NAMALWA (cell line): ENCODE data around the gene SLC17A8.
"Not testable (repeated sequence)": the region's sequence is repeated elsewhere in the genome, so short reads cannot be mapped to it uniquely, and the experiment has no call there.

Source experiments
- DNase-seq: peaks from one replicate; pipeline ENCODE4 v3.0.0-alpha.2; 2015; ENCODE audit warnings: low spot score

Gene SLC17A8

GRCh38 chr12:100427078-100427477, 70.2 kb downstream of the SLC17A8 start:
- DNase-seq, result no peak

- DNase-seq, result not testable (repeated sequence)
These were observed 73.4 kb downstream of the SLC17A8 start for GRCh38 chr12:100430251-100430650.

GRCh38 chr12:100433701-100434100, 76.8 kb downstream of the SLC17A8 start:
- DNase-seq, result no peak

DNA sequence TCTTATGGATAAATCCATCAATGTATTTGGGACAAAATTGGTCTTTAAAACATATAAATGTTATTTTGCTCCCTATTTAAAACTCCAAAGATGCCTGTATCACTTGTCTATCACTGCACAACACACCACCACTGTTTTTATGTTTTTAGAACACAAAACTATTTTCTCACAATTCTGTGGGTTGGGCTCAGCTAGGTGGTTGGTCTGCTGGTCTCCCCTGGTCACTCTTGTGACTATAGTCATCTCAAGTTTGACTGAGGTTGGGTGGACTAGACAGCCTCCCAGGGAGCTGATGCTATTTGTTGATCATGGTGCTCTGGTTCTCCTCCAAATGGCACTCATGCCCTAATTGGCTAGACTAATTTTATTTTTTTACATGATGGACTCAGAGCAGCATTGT, 77.3 kb downstream of the SLC17A8 start:
- no peak for DNase-seq

GRCh38 chr12:100435957-100436356, 79.1 kb downstream of the SLC17A8 start:
- DNase-seq, result no peak

DNA sequence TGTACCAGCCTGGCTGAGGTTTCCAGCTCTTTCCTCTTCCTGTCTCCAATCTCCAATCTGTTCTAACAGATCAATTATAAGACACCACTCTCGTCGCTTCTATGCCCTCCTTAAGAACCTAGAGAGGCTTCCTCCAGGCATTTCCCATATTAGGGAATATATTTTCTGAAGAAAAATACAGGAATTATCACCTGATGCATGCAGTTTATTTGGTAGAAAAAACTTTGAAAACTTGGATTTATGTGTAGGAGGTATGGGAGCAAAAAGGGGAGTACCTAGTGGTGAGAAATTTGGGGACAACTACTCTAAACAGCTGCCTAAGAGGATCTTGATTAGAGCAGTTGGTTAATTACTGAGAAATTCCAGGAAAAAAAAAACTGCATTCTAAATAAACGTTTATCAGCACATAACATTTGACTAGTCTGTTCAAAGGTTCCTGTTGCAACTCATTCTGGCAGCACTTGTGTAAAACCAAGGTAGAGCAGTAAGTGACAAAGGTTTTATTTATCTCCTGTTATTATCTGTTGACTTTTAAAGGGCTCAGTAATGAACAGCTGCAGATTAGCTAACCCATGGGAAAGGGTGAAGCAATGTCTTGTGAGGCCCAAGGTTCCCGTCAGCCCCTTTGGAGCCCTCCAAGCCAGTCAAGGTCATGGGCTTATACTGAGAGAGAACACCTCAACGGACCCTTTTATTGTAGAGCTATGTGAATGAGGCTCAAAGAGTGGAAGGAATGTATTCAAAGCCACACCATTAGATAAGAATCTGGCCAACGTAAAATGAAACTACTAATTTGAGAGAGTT, 80.4 kb downstream of the SLC17A8 start:
- no peak for DNase-seq

- no peak for DNase-seq
These were observed 82.9 kb downstream of the SLC17A8 start for GRCh38 chr12:100439797-100440196.

GRCh38 chr12:100442403-100442802, 85.5 kb downstream of the SLC17A8 start:
- DNase-seq, result no peak

- DNase-seq, result no peak
These were observed 86.6 kb downstream of the SLC17A8 start for GRCh38 chr12:100443434-100443833.

DNA sequence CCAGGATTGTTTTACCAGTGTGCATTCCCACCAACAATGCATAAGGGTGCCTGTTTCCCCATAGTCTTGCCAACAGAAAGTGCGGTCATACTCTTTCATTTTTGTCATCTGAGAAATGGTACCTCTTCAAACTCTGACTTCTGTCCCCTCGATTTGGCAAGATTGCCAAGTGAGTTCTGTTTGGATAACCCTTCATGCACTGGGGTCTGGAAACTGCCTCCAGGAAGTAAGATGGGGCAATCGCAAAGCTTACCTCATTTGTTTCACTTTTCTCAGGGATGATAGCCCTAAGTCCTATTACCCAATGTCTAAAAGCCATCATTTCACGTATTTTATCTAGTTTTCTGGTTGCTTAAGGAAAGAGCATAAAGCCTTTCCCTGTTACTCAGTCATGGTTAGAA, 88.2 kb downstream of the SLC17A8 start:
- no peak for DNase-seq

DNA sequence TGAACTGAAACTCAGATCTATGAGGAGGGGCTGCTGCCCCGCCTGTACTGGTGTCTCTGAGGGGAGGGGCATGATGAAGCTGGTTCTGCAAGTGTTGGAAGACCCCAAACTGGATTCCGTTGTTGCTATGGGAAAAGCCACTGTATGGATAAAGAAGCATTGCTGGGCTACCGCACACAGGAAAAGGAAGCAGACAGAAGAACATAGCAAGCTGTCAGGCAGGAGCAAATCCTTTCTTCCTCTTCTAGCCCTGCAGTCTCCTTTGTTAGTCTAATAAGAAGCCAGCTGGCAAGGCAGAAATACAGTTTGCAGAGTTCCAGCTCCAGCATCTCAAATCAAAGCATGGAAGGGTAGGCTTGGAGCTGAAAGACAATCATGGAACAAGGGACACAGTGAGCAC, 90.5 kb downstream of the SLC17A8 start:
- DNase-seq, result no peak

- DNase-seq, result no peak
These were observed 91.8 kb downstream of the SLC17A8 start for GRCh38 chr12:100448656-100449055.

- no peak for DNase-seq
These were observed 93.9 kb downstream of the SLC17A8 start for GRCh38 chr12:100450735-100451134.

DNA sequence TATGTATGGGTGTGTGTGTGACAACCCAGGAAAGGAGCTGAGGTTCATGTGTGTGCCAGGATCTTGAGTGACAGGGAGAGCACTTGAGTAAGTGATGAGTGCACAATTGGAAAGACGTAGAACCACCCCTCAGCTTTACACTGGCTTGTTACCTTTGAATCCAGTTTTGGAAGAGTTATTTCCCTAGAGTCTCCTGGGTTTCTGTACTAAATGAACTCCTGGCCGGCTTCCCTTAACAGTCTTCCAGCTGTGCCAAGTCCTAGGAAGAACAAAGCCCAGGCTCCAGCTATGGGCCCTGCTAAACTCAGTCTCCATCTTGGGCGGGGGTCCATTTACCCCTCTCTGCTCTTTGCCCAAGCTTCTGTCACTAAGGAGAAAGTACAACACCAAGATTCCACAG, 97.1 kb downstream of the SLC17A8 start:
- DNase-seq, result no peak

- DNase-seq, result no peak
These were observed 99.0 kb downstream of the SLC17A8 start for GRCh38 chr12:100455896-100456295.

DNA sequence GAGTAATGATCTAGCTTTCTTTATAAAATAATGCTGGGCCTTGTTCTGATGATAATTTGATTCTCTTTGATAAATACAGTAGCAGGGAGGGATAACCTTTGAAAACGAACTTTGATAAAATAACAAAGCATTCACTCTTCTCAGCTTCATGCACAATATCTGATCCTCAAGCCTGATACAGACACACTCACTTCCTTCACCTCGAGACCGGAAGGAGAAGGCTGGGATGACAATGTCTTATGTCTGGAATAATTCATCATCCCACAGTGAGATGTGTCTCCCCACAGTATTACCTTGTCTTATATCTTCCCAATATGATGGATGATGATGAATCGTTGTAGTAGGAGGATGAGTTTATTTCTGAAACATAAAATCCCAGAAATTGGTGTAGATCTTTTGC, 101.3 kb downstream of the SLC17A8 start:
- DNase-seq, result no peak

GRCh38 chr12:100460702-100461101, 103.8 kb downstream of the SLC17A8 start:
- no peak for DNase-seq

DNA sequence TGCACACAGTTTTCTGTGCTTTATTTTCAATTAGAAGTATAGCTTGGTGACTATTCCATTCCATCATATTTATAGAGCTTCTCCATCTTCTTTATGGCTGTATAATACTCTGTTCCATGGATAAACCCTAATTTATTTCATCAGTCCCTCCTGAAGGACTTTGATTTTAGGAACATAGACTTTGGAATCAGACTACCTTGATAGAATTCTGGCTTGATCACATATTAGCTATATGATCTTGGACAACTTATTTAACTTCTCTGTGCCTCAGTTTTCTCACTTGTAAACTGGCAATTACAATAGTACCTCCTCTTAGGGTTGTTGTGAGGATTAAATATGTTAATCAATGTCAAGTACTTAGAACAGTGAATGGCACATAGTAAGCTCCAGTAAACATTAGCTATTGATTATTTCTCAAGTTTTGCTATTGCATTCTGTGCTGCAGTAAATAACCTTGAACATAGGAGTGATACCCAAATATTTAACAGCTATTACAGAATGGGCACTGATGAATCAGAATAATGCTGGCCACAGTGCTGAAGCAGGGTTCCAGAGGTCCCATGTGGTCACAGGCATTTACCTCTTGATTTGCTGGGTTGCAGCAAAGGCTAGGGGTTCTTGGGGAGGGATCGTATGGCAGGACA, 104.6 kb downstream of the SLC17A8 start:
- DNase-seq, result no peak

- DNase-seq, result no peak
These were observed 106.8 kb downstream of the SLC17A8 start for GRCh38 chr12:100463661-100464060.

GRCh38 chr12:100464529-100464928, 107.7 kb downstream of the SLC17A8 start:
- DNase-seq, result no peak

DNA sequence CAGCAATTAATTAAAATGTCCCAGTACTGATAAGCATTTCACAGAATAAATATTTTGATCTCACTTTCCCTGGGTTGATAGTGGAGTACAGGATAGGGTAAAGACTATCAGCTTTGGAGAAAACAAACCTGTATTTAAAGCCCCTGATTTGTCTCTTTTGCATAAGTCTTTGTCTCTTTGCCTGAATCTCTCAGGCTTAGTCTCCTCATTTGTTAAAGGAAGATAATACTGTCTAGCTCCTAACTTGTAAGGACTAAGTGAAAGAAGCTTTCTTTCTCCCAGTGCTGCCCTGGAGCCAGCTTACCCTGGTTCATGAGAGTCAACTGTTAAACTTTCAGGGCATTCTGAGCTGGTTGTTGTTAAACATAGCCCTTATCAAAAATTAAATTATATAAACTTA, 111.3 kb downstream of the SLC17A8 start:
- DNase-seq, result no peak
